T-helper 9 cell (primary cell): ENCODE measurements around the gene ESR2.
"Not testable (repeated sequence)": the region's sequence is repeated elsewhere in the genome, so short reads cannot be mapped to it uniquely, and the experiment has no call there.

Experiments used
- DNase-seq: peaks from one replicate; pipeline ENCODE4 v3.0.0-alpha.2; 2020
- total RNA-seq, 2 donors: gene quantifications; one replicate each; lab custom pipeline; 2026; lab: John Stamatoyannopoulos, UW

Gene ESR2
- total RNA-seq = 0 to 0.21 reads per million in 2 donors

DNA sequence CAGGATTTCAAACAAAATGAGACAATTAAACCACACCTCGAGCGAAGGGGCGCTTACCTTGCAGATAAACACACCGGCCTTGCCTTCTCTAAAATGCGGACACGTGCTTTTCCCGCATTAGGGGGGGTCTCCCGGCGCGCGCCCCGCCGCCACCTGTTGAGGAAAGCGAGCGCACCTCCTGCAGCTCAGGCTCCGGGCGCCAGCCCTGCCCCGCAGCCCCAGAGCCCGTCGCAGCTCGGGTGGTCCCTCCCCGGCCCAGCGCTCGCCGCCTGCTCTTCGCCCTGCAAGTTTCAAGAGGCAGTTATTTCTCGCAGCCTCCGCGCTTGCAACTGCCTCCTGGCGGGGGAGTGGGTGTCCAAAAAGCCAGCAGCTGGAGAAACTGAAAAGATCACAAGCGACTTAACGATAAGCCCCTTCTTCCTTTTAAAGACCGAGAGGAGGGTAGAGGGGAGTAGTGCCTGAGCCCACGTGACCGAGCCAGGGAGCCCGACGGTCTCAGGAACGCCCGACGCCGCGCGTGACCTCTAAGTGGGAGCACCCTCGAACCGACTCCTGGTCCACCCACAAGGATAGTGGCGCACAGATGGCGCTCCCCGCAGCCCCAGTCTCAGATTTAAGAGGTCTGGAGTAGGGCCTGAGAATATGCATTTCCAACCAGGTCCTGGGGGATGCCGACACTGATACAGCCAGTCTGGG lies at the start of gene ESR2:
ESR2 (minus strand) TSS at position 396 of the 696 bp plus-strand sequence. CDS start 11,386 bp downstream, outside the sequence.
- DNase-seq = peak; percentile 11

- no peak for DNase-seq
These were observed 46.5 kb upstream of the ESR2 start for GRCh38 chr14:64340560-64341196.

- DNase-seq = peak; percentile 75
These were observed 44.6 kb upstream of the ESR2 start for GRCh38 chr14:64338616-64339316.

GRCh38 chr14:64337888-64338615 lies 43.9 kb upstream of the ESR2 start:
- DNase-seq = no peak

GRCh38 chr14:64329149-64329548 lies 35.0 kb upstream of the ESR2 start:
- no peak for DNase-seq

DNA sequence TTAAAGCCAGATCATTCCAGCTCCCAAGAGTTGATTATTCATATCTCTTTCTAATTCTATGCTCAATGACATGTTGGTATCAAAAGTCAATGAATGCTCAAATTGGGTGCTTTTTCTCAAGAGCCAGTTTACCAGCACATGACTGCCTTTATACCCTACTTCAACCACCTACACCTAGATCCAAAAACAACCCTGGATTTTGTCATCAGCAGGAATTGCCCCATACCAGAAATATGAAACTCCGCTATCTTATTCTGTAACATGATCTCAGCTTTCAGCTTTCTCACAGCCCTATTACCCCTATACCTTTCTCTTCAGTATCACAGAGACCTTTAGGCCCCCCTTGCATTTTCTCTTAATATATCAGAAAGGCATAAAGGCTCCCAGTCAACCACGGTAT lies 32.3 kb upstream of the ESR2 start:
- DNase-seq = no peak

DNA sequence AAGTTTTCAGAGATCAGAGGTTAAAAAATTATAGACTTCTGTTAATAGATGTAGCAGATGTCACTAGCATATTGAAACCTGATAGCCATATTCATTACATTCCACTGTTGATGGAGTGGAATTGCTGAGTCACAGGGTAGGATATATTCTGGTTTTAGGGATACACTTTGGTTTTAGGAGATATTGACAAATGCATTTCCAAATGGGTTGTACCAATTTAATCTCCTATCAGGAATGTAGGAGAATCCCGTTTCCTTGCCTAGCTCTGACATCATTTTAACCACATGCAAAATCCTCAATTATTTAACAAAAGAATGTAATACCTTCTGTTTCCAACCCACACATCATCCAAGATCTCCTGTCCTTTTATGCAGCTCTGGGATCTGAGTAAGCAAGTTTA lies 30.7 kb upstream of the ESR2 start:
- no peak for DNase-seq

- DNase-seq = no peak
These were observed 30.3 kb upstream of the ESR2 start for GRCh38 chr14:64324461-64324860.

DNA sequence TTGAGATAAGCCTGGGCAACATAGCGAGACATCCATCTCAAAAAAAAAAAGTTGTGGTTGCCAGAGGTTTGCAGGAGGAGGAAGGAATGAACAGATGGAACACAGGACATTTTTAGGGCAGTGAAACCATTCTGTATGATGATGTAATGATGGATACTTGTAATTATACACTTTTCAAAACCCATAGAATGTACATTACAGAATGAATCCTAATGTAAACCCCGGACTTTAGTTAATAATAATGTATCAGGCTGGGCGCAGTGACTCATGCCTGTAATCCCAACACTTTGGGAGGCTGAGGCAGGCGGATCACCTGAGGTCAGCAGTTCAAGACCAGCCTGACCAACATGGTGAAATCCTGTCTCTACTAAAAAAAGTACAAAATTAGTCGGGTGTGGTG lies 26.2 kb upstream of the ESR2 start:
- not testable (repeated sequence) for DNase-seq

DNA sequence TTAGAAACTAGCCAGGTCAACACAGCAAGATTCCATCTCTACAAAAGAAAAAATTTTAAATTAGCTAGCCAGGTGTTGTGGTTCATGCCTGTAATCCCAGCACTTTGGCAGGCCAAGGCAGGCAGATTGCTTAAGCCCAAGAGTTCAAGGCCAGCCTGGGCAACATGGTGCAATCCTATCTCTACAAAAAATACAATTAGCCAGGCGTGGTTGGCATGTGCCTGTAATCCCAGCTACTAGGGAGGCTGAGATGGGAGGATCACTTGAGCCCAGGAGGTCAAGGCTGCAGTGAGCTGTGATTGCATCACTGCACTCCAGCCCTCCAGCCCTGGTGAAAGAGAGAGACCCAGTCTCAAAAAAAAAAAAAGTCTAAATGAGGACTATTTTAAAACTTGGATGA lies 24.5 kb upstream of the ESR2 start:
- DNase-seq = not testable (repeated sequence)

DNA sequence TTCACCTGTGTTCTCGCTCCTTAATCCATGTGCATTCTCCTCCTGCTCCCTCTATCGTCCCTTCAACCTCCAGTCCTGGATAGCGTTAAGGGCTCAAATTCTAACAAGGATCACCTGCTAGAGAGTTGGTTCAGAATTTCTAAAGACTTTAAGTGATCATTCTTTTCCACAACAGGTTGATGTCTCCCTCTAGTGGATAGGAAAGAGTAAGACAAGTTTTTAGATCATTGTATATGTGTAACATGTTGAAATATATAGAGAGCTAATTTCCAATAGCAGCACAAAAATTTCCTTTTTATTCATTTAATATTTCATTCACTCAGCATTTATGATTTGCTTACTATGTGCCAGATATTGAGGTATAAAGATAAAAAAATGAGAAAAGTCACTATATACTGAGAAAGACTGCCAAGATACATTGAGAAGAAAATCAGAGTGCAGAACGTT lies 9.3 kb upstream of the ESR2 start:
- no peak for DNase-seq

DNA sequence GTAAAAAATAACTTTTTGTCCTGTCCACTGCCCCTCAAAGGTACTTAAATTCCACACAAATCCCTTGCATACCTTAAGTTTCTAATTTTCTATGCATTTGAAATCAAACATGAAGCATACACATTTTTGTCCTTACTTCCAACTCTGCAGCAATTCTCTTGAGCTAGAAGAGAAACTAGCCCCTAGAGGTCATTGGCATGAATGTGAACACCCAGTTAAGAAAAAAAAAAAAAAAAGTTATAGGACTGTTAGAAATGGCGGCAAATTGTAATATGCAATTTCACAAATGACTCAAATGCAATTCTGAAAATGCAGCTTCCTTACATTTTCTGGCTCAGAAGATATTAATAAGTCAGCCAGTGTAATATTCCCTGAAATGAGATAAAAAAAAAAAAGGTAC lies 4.6 kb upstream of the ESR2 start:
- DNase-seq = no peak

DNA sequence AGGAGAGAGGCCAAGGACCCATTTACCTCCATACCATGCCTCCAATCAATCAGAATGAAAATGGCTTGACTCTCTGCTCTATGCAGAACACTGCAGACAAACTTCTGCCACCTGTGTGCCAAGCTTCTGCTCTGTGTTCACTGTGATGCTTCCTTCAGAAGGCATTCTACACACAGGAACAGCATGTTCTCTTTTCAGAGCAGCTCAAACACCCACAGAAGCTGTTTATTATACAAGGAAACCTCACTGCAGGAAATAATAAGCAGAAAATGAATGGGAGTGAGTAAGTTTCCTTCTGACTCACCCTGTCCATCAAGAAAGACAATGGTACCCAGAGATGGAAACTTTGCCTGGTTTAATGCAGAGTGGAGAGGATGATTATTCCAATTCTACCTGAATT lies 2.4 kb upstream of the ESR2 start:
- no peak for DNase-seq

DNA sequence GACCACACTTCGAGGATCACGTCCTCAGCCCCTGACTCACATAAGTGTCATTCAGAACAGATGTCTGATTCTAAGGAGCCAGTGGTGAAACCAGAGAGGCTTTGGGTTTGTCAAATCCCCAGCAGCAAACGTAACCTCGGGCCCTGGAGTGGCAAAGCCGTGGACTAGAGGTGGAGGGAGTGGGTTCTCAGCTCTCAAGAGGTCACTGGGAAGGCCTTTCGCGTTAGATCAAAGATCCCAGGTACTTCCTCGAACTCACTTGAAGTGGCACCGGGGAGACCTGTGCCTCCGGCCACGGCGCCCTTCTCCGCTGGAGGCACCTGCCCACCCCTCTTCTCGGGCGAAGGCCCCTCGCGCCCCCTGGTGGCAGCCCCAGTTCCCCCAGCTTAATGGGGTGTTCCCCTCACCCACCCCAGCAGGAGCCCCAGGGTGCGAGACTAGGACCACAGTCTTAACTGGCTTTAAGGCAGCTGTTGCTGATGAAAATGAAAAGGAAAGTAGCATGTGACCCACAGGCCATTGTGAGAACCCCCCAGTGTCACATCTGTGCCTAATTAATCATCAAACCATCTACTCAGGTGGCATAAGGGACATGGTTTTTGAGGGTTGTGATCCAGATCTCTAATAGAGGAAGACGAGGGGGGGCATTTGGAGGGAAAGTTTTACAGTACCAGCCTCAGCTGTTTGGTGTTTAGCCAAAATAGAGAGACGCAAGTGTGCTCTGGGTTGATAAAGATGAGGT lies 672 bp upstream of the ESR2 start:
- DNase-seq = peak; percentile 71

DNA sequence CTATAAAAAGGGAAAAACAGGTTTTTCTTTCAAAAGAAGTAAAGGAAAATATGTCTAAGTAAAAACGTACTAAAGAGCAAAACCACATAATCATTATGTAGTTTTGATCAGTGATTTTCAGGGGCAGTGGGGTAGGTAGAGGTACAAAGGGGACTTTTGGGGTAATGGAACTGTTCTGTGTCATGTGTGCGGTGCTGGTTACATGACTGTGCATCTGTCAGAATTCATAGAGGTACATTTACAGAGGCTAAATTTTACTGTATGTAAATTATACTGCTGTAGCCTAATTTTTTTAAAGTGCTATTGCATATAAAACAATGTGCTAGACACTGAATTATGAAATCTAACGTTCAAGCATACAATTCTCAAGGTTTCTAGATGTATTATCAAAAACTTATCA lies 2.0 kb downstream of the ESR2 start:
- no peak for DNase-seq

DNA sequence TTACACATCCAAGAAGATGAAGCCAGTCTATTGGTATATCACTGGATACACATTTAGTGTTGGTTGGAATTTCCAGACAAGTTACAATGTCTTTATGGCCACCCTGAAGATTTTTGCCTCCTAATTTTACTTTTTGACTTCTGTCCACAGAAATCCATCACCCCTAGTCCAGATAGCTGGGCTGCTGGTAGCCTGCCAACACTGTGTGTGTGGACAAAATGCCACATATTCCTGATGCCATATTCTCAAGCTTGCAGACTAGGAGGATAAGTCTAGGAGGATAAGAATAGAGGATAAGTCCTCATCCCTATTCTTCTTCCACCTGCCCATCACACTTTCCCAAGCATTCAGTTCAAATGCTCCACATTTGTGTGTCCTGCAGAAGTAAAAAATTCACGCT lies 4.6 kb downstream of the ESR2 start:
- no peak for DNase-seq

GRCh38 chr14:64281805-64282204 lies 12.4 kb downstream of the ESR2 start:
- DNase-seq = no peak

DNA sequence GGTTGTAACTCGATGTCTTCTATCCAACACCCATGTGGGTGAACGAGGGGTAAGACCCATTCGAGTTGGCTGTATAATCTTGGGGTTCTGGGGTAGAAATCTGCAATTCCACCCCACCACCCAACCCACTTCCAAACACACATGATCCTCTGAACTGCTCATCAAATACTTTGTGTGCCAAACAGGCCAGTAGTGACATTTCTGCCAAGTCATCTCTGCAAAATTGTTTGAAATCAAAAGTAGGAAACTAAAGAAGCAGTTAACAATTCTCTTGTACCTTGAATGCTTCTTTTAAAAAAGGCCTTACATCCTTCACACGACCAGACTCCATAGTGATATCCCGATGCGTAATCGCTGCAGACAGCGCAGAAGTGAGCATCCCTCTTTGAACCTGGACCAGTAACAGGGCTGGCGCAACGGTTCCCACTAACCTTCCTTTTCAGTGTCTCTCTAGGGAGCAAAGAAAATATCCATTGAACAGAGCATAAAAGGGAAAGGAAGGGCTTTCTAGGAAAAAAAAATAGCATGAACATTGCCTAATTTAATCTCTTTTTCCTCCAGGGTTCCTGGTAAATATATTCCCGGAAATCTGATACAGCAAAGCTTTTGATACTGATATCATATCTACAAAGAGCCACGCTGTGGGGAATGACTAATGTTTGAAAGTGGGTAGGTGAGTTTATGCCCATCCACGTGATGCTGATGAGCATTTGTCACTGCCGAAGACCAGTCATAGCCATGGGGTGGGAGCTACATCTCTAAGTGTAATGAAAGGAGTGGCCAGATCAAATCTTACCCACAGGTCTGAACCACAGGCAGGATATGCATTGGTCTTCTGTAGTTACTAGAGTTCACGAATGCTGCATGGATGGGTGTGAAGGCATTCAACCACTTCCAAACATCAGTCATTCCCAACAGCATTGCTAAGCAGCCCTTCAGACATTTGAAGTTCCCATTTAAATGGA lies 14.2 kb downstream of the ESR2 start:
- DNase-seq = no peak

DNA sequence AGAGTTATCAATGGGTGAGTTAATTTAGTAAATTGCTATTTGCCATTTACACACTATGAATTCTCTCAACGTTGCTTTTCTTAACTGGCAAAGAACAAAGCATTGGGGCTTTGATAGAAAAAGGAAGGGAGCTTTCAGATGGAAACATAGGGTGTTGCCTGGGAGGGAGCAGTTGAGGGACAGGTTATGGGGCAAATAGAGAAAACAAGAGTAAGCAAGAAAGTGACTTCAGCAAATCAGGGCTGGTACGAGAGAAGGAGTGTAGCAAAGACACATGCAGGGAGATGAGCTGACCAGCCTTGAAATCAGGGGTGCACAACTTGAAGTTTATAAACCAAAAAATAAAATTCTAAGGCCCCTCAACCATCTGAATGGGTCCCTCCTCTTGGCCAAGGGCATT lies 15.7 kb downstream of the ESR2 start:
- DNase-seq = no peak

DNA sequence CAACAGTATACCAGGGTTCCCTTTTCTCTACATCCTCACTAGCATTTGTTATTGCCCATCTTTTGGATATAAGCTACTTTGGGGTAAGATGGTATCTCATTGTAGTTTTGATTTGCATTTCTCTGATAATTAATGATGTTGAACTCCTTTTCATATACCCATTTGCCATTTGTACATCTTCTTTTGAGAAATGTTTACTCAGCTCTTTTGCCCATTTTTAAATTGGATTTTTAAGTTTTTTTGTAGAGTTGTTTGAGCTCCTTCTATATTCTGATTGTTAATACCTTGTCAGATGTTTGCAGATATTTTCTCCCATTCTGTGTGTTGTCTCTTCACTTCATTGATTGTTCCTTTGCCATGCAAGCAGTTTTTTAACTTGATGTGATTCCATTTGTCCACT lies 22.2 kb downstream of the ESR2 start:
- DNase-seq = no peak

DNA sequence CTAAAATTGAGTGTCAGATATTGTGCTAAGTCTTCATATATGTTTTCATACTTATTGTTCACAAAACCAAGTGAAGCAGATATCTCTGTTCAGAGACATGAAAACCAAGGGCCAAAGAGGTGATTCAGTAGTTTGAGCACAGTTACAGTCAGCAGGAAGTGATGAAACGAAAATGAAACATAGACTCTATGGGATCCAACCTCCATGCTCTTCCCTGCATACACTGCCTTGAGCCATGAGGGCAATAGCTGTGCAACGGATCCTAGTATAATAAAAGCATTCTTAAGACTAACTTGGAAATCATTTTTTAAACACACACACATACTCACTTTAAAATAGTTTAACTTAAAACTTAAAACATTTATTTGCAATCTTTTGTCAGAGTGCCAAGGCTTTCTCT lies 27.9 kb downstream of the ESR2 start:
- no peak for DNase-seq
